ENCODE data around the gene MFSD6. TPM values are rescaled to one million over a fixed set of nuclear protein-coding genes. Genes with fewer than 3 reads are reported as not detected.

MFSD6 gene
- total RNA-seq, 1 experiment from 2014 or later: 20.9 TPM

- H3K9ac ChIP-seq (ENCODE audit: low read length): no peak overlapping the region
- intact Hi-C loops (cut with micrococcal nuclease): no loop called here
- H3K36me3 ChIP-seq (ENCODE audit: low read depth, low read length): no peaks in the 10 kb centered on the region
- no peak overlapping the region for H3K4me3 ChIP-seq (ENCODE audit: low read length)
- H4K20me1 ChIP-seq (ENCODE audit: low read length): no peaks in the 10 kb centered on the region
- H3K4me1 ChIP-seq (ENCODE audit: insufficient read depth, low read length): no peaks in the 10 kb centered on the region
- BruUV-seq (replicated peaks): no TSS peak
- ChIA-PET CTCF (no interaction called here), POLR2A (ENCODE audit: unreplicated experiment) (no interaction called here)
- no peak overlapping the region for H3K4me2 ChIP-seq (ENCODE audit: low read length)
- H2AFZ ChIP-seq (ENCODE audit: low read length): no peak overlapping the region
- no peaks in the 10 kb centered on the region for H3F3A ChIP-seq (ENCODE audit: low read length, unreplicated experiment)
- DNase-seq (no peak), ATAC-seq (no peak)
- no peak for TF ChIP-seq CTCF (conservative IDR thresholded peaks at IDR 0.05; ENCODE audit: low read depth, low read length)
- TF ChIP-seq EZH2 (IDR thresholded peaks at IDR 0.05; ENCODE audit: low read length, unreplicated experiment): no peak
- no peak for TF ChIP-seq EZH2phosphoT487 (IDR thresholded peaks at IDR 0.05; ENCODE audit: borderline replicate concordance, low read length)
- H3K79me2 ChIP-seq (ENCODE audit: low read length): no peaks in the 10 kb centered on the region
- no peak overlapping the region for H3K27ac ChIP-seq (ENCODE audit: low read length)
- H3K9me3 ChIP-seq (ENCODE audit: low read length): no peaks in the 10 kb centered on the region
- no peaks in the 10 kb centered on the region for H3K27me3 ChIP-seq (ENCODE audit: low read length)
- H3K9me2 ChIP-seq (replicated peaks; ENCODE audit: low read length): no peaks in the 10 kb centered on the region
Observed at GRCh38 chr2:190418727-190419126, 10.6 kb downstream of the MFSD6 start.

DNA sequence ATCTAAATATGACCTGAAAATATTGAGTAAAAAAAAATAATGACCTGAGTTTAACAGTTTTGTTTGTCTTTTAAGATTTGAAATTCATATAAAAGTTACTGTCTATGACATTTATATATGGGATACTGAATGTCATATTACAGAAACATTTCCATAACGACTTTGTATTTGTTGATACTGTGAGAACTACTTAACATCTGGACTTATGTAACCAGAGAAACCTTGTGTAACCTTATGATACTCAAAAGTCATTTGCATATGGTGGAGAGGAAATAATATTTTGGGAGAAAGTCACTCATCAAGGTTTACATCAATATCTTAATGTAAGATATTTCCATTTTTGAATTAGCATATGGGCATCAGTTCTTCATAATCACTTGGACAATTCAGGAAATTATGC lies 12.6 kb downstream of the MFSD6 start:
- POLR2A ChIA-PET (ENCODE audit: unreplicated experiment): no interaction called here
- ATAC-seq: no peak
- H3K9me2 ChIP-seq (replicated peaks; ENCODE audit: low read length): no peaks in the 10 kb centered on the region
- no peaks in the 10 kb centered on the region for H3K9me3 ChIP-seq (ENCODE audit: low read length)
- no peak overlapping the region for H3K9ac ChIP-seq (ENCODE audit: low read length)
- DNase-seq: no peak
- intact Hi-C loops (cut with micrococcal nuclease): no loop called here
- H4K20me1 ChIP-seq (ENCODE audit: low read length): no peaks in the 10 kb centered on the region
- H3K27me3 ChIP-seq (ENCODE audit: low read length): no peaks in the 10 kb centered on the region
- H3F3A ChIP-seq (ENCODE audit: low read length, unreplicated experiment): no peaks in the 10 kb centered on the region
- BruUV-seq (replicated peaks): no TSS peak
- CTCF ChIA-PET: no interaction called here
- H3K4me1 ChIP-seq (ENCODE audit: insufficient read depth, low read length): no peaks in the 10 kb centered on the region
- no peak for TF ChIP-seq EZH2phosphoT487 (IDR thresholded peaks at IDR 0.05; ENCODE audit: borderline replicate concordance, low read length)
- TF ChIP-seq CTCF (conservative IDR thresholded peaks at IDR 0.05; ENCODE audit: low read depth, low read length): no peak
- TF ChIP-seq EZH2 (IDR thresholded peaks at IDR 0.05; ENCODE audit: low read length, unreplicated experiment): no peak
- H3K79me2 ChIP-seq (ENCODE audit: low read length): no peaks in the 10 kb centered on the region
- no peak overlapping the region for H2AFZ ChIP-seq (ENCODE audit: low read length)
- no peak overlapping the region for H3K4me2 ChIP-seq (ENCODE audit: low read length)
- no peaks in the 10 kb centered on the region for H3K36me3 ChIP-seq (ENCODE audit: low read depth, low read length)
- H3K27ac ChIP-seq (ENCODE audit: low read length): no peak overlapping the region
- no peak overlapping the region for H3K4me3 ChIP-seq (ENCODE audit: low read length)

- Histone ChIP-seq H3K27me3 (ENCODE audit: low read length) (no peaks in the 10 kb centered on the region), H3K4me1 (ENCODE audit: insufficient read depth, low read length) (no peaks in the 10 kb centered on the region), H3K27ac (ENCODE audit: low read length) (no peak overlapping the region), H3K4me2 (ENCODE audit: low read length) (no peak overlapping the region), H3K9me2 (replicated peaks; ENCODE audit: low read length) (no peaks in the 10 kb centered on the region), H3F3A (ENCODE audit: low read length, unreplicated experiment) (no peaks in the 10 kb centered on the region), H3K36me3 (ENCODE audit: low read depth, low read length) (no peaks in the 10 kb centered on the region), H4K20me1 (ENCODE audit: low read length) (no peaks in the 10 kb centered on the region), H3K9ac (ENCODE audit: low read length) (no peak overlapping the region), H3K9me3 (ENCODE audit: low read length) (no peaks in the 10 kb centered on the region), H3K4me3 (ENCODE audit: low read length) (no peak overlapping the region), H3K79me2 (ENCODE audit: low read length) (no peaks in the 10 kb centered on the region), H2AFZ (ENCODE audit: low read length) (no peak overlapping the region)
- intact Hi-C loops (cut with micrococcal nuclease): no loop called here
- CTCF ChIA-PET: no interaction called here
- no TSS peak for BruUV-seq (replicated peaks)
- POLR2A ChIA-PET (ENCODE audit: unreplicated experiment): no interaction called here
- TF ChIP-seq CTCF (conservative IDR thresholded peaks at IDR 0.05; ENCODE audit: low read depth, low read length) (no peak), EZH2phosphoT487 (IDR thresholded peaks at IDR 0.05; ENCODE audit: borderline replicate concordance, low read length) (no peak), EZH2 (IDR thresholded peaks at IDR 0.05; ENCODE audit: low read length, unreplicated experiment) (no peak)
- ATAC-seq: no peak
- DNase-seq: no peak
Observed at GRCh38 chr2:190425221-190425866, 17.2 kb downstream of the MFSD6 start.

Data from PC-3 (cell line).